ENCODE results near the gene ARHGAP4. TPM values are rescaled to one million over a fixed set of nuclear protein-coding genes. Genes with fewer than 3 reads are reported as not detected.

ARHGAP4 gene
- total and polyA plus RNA-seq, 2 of the 4 experiments (the other 2 are of a cell fraction): 0.18 to 0.72 TPM

DNA sequence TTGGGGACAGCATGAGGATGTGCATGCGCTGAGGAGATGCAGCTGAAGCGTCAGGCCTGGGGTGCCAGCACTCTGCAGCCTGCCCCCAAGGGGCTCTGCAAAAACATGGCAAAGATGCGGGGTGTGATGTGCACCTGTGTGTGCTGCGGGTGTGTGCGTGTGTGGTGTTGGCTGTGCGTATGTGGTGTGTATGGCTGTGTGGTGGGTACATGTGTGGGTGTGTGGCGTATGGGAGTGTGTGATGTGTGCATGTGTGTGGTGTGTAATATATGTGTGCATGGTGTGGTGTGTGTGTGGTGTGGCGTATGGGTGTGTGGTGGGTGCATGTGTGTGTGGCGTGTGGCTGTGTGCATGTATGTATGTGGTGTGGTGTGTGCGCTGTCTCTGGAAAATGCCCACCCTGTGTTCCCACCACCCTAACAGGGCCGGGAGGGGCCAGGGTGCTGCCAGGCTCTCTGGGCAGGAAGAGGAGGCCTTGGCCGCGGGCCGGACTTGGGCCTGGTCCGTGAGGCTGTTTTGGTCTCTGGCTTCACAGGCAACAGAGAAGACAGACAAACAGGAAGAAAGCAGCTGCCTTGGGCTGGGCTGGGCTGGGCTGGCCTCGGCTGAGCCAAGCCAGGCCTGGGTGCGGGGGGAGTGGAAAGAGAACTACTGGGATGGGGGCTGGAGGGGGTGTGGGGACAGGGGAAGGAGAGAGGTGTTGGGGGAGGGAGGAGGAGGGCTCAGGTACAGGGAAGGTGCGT is 22.7 kb downstream of the ARHGAP4 start:
- TF ChIP-seq CEBPB (IDR thresholded peaks at IDR 0.05; ENCODE audit: low read depth, low read length) (no peak), FOS (IDR thresholded peaks at IDR 0.05; ENCODE audit: low read depth, low read length) (no peak), ELK1 (IDR thresholded peaks at IDR 0.05; ENCODE audit: borderline replicate concordance, low read depth, low read length) (no peak), POLR2A (IDR thresholded peaks at IDR 0.05; ENCODE audit: low read depth, low read length) (no peak), RCOR1 (IDR thresholded peaks at IDR 0.05; ENCODE audit: insufficient replicate concordance, low read length) (no peak), NFE2L2 (IDR thresholded peaks at IDR 0.05; ENCODE audit: low read depth, low read length) (no peak), MAZ (IDR thresholded peaks at IDR 0.05; ENCODE audit: borderline replicate concordance, low read depth, low read length) (no peak), BHLHE40 (IDR thresholded peaks at IDR 0.05; ENCODE audit: low read depth, low read length) (no peak), RAD21 (IDR thresholded peaks at IDR 0.05; ENCODE audit: low read length) (no peak), CHD1 (IDR thresholded peaks at IDR 0.05; ENCODE audit: low read depth, low read length) (no peak), MXI1 (IDR thresholded peaks at IDR 0.05; ENCODE audit: borderline replicate concordance, low read depth, low read length) (no peak), SMC3 (IDR thresholded peaks at IDR 0.05; ENCODE audit: low read depth, low read length) (no peak)
- TF ChIP-seq, protein P1, sequence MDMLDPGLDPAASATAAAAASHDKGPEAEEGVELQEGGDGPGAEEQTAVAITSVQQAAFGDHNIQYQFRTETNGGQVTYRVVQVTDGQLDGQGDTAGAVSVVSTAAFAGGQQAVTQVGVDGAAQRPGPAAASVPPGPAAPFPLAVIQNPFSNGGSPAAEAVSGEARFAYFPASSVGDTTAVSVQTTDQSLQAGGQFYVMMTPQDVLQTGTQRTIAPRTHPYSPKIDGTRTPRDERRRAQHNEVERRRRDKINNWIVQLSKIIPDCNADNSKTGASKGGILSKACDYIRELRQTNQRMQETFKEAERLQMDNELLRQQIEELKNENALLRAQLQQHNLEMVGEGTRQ (IDR thresholded peaks at IDR 0.05; ENCODE audit: low read depth, low read length): no peak
- TF ChIP-seq, protein P2, sequence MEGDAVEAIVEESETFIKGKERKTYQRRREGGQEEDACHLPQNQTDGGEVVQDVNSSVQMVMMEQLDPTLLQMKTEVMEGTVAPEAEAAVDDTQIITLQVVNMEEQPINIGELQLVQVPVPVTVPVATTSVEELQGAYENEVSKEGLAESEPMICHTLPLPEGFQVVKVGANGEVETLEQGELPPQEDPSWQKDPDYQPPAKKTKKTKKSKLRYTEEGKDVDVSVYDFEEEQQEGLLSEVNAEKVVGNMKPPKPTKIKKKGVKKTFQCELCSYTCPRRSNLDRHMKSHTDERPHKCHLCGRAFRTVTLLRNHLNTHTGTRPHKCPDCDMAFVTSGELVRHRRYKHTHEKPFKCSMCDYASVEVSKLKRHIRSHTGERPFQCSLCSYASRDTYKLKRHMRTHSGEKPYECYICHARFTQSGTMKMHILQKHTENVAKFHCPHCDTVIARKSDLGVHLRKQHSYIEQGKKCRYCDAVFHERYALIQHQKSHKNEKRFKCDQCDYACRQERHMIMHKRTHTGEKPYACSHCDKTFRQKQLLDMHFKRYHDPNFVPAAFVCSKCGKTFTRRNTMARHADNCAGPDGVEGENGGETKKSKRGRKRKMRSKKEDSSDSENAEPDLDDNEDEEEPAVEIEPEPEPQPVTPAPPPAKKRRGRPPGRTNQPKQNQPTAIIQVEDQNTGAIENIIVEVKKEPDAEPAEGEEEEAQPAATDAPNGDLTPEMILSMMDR (conservative IDR thresholded peaks at IDR 0.05; ENCODE audit: low read depth, low read length): no peak
- WGBS, 2 experiments (ENCODE audit: extremely low coverage in 2 of 2, insufficient read length in 1 of 2): 77% methylated on average over 5 of the region's 18 CpGs; no CpG with 5 or more reads in 1 of the 2 experiments
- no peak for ATAC-seq (ENCODE audit: low read depth)
- BruUV-seq (replicated peaks): no TSS peak
- no peak overlapping the region for H4K91ac ChIP-seq (ENCODE audit: insufficient read depth, low read depth, low read length)
- H2AK9ac ChIP-seq (replicated peaks; ENCODE audit: low read depth, low read length, poor library complexity): no peak overlapping the region
- peaks cover 3% of the 10 kb centered on the region; the same call in 1 of the 2 replicates for H3K27me3 ChIP-seq (ENCODE audit: control insufficient read depth, insufficient read depth, low read length)
- ChIA-PET POLR2A (ENCODE audit: unreplicated experiment) (no interaction called here), CTCF (no interaction called here)
- H3K14ac ChIP-seq (replicated peaks; ENCODE audit: low read depth, low read length): no peak overlapping the region
- no peak overlapping the region for H3K9ac ChIP-seq (ENCODE audit: low read depth, low read length)
- no peak overlapping the region for H4K8ac ChIP-seq (ENCODE audit: low read depth in 2 of 2, low read length in 2 of 2)
- peaks cover 4% of the 10 kb centered on the region for H3K9me1 ChIP-seq (ENCODE audit: insufficient read depth, low read length)
- H4K20me1 ChIP-seq (ENCODE audit: insufficient read depth, low read length): no peaks in the 10 kb centered on the region; the same call in 1 of the 2 replicates
- no peak for DNase-seq
- H3K27ac ChIP-seq (ENCODE audit: insufficient read depth, low read length): no peak overlapping the region
- H3K18ac ChIP-seq (ENCODE audit: low read depth, low read length): no peak overlapping the region
- no peak overlapping the region for H2BK15ac ChIP-seq (ENCODE audit: low read depth, low read length)
- no peak overlapping the region for H3K4me2 ChIP-seq (ENCODE audit: low read depth, low read length)
- H2AK5ac ChIP-seq (ENCODE audit: low read depth, low read length): peak overlapping the region; percentile 16; the same call in 1 of the 2 replicates
- H4K5ac ChIP-seq (ENCODE audit: low read depth, low read length): no peak overlapping the region
- no peak overlapping the region for H2AFZ ChIP-seq (replicated peaks; ENCODE audit: low read length, poor library complexity)
- no peaks in the 10 kb centered on the region; the same call in 1 of the 2 replicates for H3K9me3 ChIP-seq (ENCODE audit: control insufficient read depth, insufficient read depth, low read length)
- peaks cover 9% of the 10 kb centered on the region; the same call in 1 of the 2 replicates for H3K4me1 ChIP-seq (ENCODE audit: control insufficient read depth, insufficient read depth, low read length)
- no peak overlapping the region for H2BK20ac ChIP-seq (ENCODE audit: low read depth, low read length)
- no peak overlapping the region for H3K4ac ChIP-seq (ENCODE audit: low read depth, low read length)
- H3K36me3 ChIP-seq (ENCODE audit: control insufficient read depth, insufficient read depth, low read length): no peaks in the 10 kb centered on the region
- H3K56ac ChIP-seq (ENCODE audit: extremely low read depth, insufficient read depth, low read length): no peak overlapping the region
- dilution Hi-C loops (cut with HindIII; ENCODE audit: low sequenced_read_pairs, unreplicated experiment) (no loop called here), intact Hi-C loops (cut with micrococcal nuclease) (no loop called here), in situ Hi-C loops (cut with MboI; ENCODE audit: low sequenced_read_pairs) (loop anchor here (25.0 kb wide), 1 partner anchor 941 kb away; no protein-coding TSS in a partner anchor)
- no peaks in the 10 kb centered on the region for H3K79me1 ChIP-seq (ENCODE audit: low read depth in 1 of 2, low read length in 2 of 2)
- no peak overlapping the region for H2BK5ac ChIP-seq (ENCODE audit: low read depth, low read length, poor library complexity, severe bottlenecking)
- H3K23ac ChIP-seq (ENCODE audit: low read depth, low read length): no peak overlapping the region
- H2BK120ac ChIP-seq (ENCODE audit: low read depth, low read length): no peak overlapping the region
- no peak overlapping the region for H3K4me3 ChIP-seq (ENCODE audit: insufficient read depth, low read depth, low read length)

Measured in IMR-90 (cell line).